NCI-H187 treated with DMSO at 0.1 percent for 48 hours (cell line): ENCODE data around the gene MRTFA.
"Not testable (repeated sequence)": the region's sequence is repeated elsewhere in the genome, so short reads cannot be mapped to it uniquely, and the experiment has no call there.

Experiments used
- DNase-seq: peaks from one replicate; lab custom pipeline; 2025; lab: John Stamatoyannopoulos, UW

The MRTFA gene

GRCh38 chr22:40554023-40554422 is 82.5 kb downstream of the MRTFA start:
- DNase-seq: not testable (repeated sequence)

DNA sequence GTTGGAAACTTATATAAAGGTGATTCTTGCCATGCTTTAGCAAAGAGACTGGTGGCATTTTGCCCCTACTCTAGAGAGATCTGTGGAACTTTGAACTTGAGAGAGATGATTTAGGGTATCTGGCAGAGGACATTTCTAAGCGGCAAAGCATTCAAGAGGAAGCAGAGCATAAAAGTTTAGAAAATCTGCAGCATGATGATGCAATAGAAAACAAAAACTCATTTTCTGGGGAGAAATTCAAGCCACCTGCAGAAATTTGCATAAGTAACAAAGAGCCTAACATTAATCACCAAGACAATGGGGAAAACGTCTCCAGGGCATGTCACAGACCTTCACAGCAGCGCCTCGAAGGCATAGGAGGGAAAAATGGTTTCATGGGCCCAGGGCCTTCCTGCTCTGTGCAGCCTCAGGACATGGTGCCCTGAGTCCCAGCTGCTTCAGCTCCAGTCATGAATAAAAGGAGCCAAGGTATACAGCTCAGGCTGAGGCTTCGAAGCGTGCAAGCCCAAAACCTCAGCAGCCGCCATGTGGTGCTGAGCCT is 83.4 kb downstream of the MRTFA start:
- no peak for DNase-seq

DNA sequence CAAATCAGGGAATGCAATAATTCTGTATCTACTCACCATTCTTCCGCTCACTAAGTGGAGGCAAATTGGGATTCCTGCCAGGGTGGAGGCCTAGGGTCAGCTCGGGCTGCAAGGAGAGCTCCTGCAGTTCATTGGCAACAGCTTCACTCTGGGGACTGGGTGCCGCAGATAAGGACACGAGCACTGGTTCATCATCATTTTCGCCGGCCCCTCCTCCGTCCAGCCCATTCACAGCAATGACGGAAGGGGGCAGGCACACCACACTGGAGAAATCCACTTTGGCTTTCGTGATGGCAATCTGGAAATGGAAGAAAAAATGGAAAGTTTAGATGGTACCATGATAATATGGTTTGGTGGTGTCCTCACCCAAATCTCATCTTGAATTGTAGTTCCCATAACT is 84.4 kb downstream of the MRTFA start:
- DNase-seq: no peak

DNA sequence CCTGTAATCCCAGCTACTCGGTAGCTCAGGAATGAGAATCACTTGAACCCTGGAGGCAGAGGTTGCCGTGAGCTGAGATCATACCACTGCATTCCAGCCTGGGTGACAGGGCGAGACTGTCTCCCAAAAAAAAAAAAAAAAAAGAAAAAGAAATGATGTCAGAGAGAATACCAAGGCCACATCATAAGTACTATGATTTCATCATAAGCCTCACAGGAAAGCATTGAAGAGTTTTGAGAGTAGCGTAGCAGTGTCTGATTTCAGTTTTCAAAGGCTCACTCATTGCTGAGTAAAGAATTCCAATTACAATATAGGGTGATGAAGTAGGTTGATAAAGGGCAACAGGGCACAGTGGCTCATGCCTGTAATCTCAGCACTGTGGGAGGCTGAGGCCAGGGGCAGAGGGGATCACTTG is 88.8 kb downstream of the MRTFA start:
- no peak for DNase-seq

DNA sequence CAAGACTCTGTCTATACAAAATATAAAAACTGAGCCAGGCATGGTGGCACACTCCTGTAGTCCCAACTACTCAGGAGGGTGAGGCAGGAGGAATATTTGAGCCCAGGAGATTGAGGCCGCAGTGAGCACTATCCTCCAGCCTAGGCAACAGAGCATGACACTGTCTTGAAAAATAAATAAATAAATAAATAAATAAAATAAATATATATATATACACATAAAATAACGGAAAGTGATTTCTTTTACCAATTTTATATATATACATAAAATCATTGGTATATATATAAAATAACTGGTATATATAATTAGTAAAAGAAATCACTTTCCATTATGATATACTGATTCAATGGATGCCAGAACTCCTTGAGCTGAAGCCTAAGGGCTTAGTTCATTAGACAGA is 91.8 kb downstream of the MRTFA start:
- no peak for DNase-seq

- DNase-seq: no peak
Observed at GRCh38 chr22:40542821-40543540, 93.5 kb downstream of the MRTFA start.

DNA sequence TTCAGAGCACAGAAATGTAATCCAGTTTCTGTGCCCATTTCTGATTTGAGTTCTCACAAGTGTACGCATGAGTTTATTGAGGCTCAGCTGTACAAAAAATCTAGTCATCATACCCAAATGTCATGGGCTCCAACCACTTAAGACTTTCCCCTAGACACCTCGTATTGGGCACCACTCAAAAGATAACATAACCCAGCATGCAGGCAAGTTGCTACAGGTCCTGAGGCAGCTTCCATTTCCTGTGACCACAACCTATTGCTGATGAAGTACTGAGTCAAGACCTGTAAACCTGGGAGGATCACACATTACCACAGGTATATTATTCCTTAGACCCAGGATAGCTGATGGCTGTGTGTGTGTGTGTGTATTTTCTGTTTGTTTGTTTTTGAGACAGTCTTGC is 95.2 kb downstream of the MRTFA start:
- DNase-seq: no peak

DNA sequence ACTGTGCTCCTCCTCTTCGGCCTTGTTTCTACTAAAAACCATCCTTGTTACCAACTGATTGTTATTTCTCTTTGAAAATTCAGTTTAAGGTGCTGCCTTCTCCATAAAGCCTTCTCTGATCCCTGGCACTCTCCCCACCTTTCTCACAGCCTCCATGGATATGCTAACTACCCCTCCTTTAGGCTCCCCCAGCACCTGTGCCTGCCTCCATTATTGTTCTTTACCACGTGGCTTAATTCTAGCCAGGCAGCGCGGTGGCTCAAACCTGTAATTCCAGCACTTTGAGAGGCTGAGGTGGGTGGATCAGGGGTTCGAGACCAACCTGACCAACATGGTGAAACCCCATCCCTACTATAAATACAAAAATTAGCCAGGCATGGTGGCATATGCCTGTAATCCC is 96.3 kb downstream of the MRTFA start:
- DNase-seq: no peak

GRCh38 chr22:40536149-40536548 is 100.4 kb downstream of the MRTFA start:
- DNase-seq: not testable (repeated sequence)

DNA sequence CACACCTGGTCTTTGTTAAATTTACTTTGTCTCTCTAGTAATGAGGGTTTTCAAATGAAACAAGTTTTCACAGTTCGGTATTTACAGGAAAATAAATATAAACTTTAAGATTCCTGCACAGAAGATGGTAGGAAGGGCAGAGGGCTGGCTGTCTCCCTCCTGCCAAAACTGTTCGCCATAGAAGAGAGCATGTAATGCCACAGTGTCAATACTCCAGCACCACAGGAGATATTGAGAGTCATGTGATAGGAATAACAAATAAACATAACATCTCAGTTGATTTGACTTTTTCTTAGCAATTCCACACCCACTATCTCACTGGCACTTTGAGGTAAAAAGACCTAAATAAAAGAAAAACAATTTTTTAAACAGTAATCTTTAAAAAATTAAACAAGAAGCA is 100.9 kb downstream of the MRTFA start:
- no peak for DNase-seq

DNA sequence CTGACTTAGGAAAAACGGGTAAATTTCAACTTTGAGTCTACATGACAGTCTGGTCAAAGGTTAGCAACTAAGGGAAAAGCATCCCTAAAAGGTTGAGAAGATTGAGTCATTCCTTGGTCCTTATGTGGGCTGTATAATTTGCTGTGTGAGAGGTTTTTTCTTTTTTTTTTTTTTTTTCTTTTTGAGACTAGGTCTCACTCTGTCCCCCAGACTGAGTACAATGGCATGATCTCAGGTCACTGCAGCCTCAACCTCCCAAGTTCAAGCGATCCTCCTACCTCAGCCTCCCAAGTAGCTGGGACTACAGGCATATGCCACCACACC is 101.4 kb downstream of the MRTFA start:
- DNase-seq: no peak

DNA sequence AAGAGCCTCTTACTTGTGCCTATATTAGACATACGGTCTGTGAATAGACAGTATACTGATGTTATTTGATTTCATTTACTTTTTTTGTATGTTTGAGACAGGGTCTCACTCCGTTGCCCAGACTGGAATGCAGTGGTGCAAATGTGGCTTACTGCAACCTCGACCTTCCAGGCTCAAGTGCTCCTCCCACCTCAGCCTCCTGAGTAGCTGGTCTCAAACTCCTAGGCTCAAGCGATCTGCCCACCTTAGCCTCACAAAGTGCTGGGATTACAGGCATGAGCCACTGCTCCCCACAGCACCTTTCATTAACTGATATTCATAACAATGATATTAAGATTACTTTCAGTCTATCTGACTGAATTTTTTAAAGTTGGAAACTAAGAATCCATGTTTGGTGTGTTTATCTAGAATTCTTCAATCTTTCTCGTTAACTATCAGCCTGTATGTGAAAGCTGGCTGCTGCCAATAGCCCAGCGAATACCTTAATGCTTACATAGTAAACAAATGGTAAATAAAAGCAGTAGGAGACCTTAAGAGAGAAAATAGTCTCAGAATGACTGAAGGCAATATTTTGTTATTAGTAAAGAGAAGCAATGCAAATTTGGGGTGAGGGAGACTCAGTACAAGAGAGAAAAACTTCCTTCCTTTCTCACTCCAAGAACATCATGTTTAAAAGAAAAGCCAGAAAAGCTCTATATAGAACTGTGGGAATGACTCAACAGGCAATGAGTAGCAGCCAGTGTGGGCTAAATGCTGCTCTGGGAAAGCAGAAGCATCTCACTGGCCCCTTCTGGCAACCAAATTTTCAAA is 101.9 kb downstream of the MRTFA start:
- no peak for DNase-seq

DNA sequence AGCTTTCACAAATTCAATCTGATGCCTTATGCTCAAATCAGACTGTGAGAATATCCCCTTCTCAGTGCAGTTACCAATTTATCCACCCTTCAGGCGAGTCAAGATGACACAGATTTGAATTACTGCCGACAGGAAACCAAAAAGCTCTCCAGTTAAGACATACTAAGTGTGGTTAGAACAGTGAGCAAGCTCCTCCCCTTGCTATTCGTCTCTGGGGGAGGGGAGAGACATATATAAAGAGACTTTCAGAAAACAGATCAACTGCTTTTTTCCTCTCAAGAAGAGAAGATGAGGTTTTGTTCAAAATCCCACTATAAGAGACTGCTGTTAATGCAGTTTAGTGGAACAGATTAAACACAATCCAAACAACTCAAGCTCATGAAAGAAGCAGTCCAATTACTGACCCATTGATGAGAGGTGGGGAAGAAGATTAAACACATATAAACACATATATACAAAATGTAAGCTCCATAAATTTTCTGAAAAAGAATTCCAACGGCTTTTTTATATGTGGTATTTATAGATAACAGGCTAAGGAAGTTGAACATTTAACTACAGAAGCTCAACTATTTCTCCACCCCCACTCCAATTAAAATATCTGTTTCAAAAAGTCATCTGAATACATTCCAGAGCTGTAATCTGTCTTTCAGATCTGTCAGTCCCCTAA is 102.7 kb downstream of the MRTFA start:
- DNase-seq: no peak

GRCh38 chr22:40531951-40532900 is 104.3 kb downstream of the MRTFA start:
- no peak for DNase-seq

- DNase-seq: not testable (repeated sequence)
Observed at GRCh38 chr22:40530391-40530790, 106.1 kb downstream of the MRTFA start.

GRCh38 chr22:40529821-40530220 is 106.7 kb downstream of the MRTFA start:
- no peak for DNase-seq

- no peak for DNase-seq
Observed at GRCh38 chr22:40526960-40527359, 109.6 kb downstream of the MRTFA start.

GRCh38 chr22:40525250-40525884 is 111.2 kb downstream of the MRTFA start:
- no peak for DNase-seq

DNA sequence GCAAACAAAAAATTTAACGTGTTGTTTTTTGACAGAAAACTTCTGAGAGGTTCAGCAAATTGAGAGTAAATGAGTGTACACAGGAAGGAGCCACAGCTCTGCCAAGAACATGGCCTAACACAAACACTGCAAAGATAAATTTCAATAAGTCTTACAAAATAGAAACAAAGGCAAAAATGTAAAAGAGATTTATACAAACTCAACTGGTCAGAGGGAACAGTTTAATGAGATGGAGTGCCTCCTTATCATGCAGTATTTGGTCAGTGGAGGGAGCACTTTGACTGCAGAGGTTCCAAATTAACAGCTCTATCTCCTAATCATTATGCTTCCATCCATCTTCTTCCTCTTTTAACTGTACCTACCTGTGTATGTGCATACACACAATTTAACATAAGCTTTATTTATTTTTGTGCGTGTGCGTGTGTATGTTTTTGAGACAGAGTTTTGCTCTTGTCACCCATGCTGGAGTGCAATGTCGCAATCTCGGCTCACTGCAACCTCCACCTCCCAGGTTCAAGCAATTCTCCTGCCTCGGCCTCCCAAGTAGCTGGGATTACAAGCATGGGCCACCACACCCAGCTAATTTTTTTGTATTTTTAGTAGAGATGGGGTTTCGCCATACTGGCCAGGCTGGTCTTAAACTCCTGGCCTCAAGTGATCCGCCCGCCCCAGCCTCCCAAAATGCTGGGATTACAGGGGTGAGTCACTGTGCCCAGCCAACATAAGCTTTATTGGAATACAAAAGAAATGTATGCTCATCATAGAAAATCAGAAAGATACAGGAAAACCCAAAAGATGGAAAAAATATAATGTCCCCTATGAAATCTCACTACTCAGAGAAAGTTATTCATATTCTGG is 111.9 kb downstream of the MRTFA start:
- no peak for DNase-seq

- DNase-seq: no peak
Observed at GRCh38 chr22:40522141-40522540, 114.4 kb downstream of the MRTFA start.
